HG02610 (cell line): ENCODE results near the gene TOR2A.
A peak's percentile ranks its signal among the peaks of the same experiment; 100 is the strongest.

Experiments
- ATAC-seq: cut with Tn5 transposase; IDR thresholded peaks from one replicate; pipeline ENCODE4 v1.9.1; 2021; ENCODE audit warnings: mild to moderate bottlenecking, moderate library complexity; ENCODE audit not compliant: unreplicated experiment

Gene TOR2A

DNA sequence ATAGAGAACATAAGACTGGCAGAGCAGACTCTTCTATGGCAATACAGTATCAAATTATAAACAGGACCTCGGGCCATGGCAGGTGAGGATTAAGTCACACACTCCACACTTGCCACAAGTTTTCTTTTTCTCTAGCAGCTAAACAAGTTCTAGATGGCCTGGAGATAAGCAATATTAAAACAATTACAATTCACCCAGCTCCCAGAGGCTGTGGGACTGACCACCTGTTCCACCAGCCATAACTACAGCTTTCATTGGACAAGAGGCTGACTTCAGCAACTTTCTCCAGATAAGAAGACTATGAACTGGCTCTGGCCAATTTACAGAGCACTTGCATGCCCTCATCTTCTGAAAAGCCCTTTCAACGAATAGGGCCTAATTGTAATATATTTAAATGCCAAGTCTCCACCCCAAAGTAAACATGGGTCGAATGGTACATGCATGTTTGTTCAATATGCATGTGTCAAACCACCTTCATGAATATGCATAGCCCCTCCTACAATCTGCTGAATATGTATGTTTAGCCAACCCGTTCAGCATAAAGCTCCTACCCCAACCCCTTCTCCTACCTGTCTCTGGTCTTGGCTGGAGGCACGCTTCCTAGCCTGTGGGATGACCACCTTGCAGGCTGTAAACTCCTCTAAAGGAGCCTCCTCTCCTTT is 34.4 kb downstream of the TOR2A start:
- ATAC-seq = no peak

DNA sequence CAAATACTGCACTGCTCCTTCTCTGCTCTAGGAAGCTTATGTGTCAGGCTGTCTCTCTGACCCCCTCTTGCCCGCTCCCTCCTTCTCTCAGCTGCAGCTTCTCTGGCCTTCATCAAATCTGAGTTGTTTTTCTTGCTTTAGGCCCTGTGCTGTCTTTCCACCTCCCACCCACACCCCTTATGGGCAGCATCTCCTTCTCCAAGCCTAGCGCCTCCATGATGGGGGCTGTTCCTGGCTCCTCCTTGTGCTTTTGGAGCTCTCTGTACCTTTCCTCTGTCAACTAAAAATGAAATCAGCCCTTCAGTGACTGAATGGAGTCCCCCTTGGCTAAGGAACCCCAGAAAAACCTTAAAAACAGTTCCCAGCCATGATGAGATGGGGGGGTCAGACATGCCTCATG is 35.0 kb downstream of the TOR2A start:
- ATAC-seq = no peak

DNA sequence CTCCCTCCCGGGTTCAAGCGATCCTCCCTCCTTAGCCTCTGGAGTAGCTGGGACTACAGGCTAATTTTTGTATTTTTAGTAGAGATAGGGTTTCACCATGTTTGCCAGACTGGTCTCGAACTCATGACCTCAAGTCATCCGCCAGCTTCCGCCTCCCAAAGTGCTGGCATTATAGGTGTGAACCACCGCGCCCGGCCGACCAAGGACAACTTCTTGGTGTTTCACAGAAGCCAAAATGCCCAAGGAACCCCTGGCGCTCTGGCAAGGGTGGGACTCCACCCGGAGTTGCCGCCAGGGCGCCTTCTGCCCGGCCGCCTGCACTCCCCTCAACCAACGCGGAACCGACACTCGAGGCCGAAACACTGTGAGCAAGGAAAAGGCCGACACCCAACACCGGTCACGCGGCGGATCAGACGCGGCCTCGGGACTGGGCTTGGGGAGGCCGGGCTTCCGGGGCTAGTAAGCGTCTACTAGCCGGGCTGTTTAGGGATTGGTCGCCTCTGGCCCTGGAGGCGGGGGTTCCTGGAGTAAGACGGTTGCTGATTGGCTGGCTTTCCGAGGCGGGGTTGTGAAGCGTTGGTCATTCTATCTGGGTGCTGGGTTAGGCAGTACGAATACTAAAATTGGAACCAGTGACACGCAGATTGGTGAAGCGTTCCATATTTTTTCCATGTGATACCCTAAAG is 36.0 kb downstream of the TOR2A start:
- peak; percentile 95 for ATAC-seq

DNA sequence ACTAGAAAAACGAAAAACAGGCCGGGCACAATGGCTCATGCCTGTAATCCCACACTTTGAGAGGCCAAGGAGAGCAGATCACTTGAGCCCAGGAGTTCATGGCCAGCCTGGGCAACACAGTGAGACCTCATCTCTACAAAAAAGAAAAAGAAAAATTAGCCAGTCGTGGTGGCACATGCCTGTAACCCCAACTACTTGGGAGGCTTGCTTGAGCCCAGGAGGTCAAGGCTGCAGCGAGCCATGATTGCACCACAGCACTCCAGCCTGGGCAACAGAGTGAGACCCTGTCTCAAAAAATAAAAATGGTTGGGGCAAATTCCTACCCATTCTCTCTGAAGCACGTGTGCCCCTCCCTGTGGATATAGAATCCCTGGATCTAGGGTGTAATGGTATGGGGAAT is 36.7 kb downstream of the TOR2A start:
- no peak for ATAC-seq

GRCh38 chr9:127697575-127697974 is 37.5 kb downstream of the TOR2A start:
- no peak for ATAC-seq

DNA sequence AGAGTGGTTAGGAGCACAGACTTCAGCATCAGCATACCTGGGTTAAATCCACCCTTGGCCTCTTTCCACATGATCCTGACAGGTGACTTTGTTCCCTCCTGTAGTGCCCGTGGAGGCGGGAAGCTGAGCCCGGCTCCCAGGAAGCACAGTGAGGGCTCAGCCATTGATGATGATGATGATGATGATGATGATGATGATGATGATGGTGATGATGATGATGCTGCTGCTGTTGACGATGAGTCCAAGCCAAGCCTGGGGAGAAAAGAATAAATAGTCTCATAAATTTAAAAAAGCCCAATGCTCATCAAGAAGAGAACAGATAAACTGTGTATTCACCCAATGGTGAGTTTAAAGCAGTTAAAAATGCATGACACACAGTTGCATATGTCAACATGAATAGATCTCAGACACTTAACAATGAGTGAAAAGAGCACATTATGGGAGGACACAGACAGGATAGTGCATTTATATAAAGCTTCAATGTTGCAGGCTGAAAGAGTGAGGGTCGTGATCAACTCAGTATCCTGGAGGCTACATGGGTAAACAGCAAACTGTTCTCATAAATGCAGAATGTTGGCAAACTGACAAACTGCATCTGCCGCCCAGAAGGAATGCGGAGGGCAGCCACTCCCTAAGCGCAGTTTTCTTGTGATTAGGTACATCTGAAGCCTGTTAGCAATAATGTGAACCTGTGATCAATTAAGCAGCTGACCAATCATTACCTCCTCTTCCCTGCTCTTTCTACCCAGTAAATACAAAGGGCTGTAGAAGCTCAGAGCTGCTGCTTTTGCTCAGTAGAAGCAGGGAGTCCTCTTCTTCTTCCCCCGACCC is 40.0 kb downstream of the TOR2A start:
- no peak for ATAC-seq

GRCh38 chr9:127693697-127694096 is 41.4 kb downstream of the TOR2A start:
- ATAC-seq = no peak

DNA sequence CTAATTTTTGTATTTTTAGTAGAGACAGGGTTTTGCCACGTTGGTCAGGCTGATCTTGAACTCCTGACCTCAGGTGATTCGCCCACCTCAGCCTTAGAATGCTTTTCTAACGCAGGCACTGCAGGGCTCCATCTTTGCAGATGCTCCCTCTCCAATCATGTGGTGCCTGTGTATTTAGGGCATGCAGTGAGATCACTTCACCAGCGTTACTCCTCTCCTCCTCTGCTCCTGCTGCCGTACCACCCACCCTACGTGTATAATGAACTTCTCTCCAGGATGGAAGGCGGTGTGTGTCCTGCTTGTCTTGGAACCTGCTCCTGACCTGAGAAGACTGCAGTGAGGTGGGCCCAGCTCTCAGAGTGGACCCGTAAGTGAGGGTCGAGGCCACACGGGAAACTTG is 42.0 kb downstream of the TOR2A start:
- no peak for ATAC-seq

- ATAC-seq = no peak
Measured at GRCh38 chr9:127692071-127692470, 43.0 kb downstream of the TOR2A start.

GRCh38 chr9:127690735-127691134 is 44.4 kb downstream of the TOR2A start:
- no peak for ATAC-seq

DNA sequence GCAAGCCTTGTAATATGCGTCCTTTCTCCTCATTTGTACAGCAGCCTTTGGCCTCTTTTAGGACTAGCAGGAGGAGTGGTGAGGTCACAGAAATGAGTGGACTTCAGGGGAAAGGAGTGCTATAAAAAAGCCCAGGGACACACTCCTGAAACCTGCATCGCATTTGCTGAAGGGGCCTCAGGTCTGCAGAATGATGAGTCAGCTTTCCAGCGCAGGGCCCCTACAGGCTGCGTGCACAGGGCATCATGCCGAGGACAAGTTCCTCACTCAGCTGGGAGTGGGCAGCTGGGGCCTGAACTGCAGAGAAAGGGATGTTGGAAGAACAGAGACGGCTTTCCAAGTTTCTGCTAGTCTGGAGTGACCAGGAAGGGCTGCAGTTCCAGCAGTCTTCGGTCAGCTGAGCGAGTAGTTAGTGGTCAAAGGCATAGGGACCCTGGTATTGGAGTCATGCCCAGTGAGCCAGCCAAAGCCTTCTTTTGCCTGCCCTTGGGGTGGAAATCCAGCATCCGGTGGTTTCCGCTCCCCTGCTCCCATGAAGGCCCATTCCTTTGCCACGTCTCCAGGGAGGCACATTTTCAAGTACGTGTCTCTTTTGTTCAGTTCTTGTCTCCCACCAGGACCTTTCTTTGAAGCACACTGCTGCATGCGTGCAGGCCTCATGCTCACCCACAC is 45.6 kb downstream of the TOR2A start:
- no peak for ATAC-seq

- ATAC-seq = no peak
Measured at GRCh38 chr9:127686461-127687393, 48.4 kb downstream of the TOR2A start.

DNA sequence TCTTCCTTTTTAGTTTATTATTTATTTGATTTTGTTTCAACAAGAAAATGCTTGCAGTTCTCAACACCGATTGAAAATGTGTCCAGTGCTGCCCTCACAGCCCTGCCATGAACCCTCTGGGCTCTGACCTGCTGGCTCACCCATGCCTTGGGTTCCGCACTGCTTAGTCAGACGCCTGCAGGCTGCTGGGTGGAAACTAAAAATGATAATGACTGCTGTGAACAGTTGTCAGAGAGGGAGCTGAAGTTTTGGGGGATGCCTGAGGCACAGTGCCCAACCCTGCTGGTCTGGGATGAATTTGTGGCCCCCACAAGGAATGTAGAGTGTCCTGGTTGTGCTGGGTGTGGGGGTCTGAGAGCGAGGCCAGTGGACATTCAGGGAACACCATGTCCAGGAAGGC is 50.5 kb downstream of the TOR2A start:
- no peak for ATAC-seq

GRCh38 chr9:127683723-127684122 is 51.4 kb downstream of the TOR2A start:
- no peak for ATAC-seq

- ATAC-seq = no peak
Measured at GRCh38 chr9:127682351-127683136, 52.5 kb downstream of the TOR2A start.
